Stimulated activated CD4-positive, alpha-beta T cell treated with anti-CD3 and anti-CD28 coated beads, Interleukin-4, amount 100 ng/mL, for 4 hours (primary cell): Measurements from ENCODE around the gene VTN.

Experiments used
- DNase-seq, 2 experiments: peaks; one replicate each; pipeline ENCODE4 v3.0.0-alpha.2; 2020

The VTN gene

DNA sequence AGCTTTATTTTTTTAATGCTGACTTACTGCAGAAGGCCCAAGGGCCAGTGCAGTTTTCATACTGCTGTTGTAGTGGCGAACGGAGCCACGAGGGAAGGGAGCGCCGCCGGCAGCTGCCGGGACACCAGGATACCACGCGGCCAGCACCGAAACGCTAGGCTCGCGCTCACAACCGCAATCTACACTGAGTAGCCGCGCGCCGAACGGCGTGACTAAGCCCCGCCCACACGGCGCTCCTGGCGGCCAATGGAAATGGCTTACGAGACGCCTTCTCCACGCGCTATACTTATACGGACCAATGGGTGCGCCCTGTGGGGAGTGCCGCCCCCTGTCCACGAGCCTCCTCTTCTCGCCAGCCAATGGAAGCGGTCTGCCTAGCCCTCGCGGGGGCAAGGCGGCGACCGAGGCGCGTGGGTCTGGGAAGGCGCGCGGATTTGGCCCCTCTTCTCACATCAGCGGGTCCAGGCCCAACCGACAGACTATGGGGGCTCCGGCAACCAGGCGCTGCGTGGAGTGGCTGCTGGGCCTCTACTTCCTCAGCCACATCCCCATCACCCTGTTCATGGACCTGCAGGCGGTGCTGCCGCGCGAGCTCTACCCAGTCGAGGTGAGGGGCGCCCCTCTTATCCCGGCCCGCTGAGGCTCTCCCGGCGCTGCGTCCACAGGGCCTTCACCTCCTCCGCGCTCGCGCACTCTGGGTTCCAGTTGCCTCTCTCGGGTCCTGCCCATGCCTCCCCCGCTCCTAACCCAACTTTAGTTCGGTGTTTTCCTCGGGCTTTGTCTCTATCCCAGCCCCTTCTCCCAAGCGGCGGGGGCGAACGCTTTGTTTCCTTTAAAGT, 51.1 kb downstream of the VTN start, which contains the start of gene TMEM97:
Gene TMEM97, plus strand, starts transcription at position 442 of the 839 bp plus-strand sequence. Its CDS starts 40 bp downstream, at position 482.
- peak; percentile 94 to 96 for DNase-seq

DNA sequence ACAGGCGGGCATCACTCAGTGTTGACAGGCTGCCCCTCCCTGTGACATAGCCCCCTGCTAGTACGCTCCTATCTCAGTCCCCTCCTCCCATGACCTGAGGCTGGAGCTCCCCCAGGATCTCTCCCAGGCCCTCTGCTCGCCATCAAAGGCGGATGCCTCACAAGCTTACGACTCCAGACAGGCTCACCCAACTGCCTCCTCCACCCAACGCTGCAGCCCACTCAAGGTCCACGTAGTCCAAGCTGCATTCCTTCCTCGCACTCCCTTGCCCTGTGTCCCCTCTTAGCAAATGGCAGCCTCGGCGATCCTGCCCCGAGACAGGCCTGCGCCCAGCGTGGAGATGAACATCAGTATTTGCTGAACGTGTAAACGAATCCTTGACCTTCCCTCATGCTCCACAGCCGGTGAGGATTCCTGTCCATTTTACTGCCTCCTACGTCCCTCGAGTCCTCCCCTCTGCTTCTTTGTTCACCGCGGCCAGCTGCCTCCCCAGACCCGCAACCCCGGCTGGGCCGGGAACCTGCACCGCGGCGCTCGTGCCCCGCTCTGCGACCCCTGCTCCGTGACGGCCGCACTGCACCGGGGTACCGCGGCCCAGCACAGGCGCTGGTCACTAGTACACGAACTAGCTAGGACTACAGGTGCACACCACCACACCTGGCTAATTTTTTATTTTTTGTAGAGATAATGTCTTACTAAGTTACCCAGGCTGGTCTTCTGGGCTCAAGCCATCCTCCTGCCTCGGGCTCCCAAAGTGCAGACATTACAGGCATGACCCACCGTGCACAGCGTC, 51.9 kb downstream of the VTN start:
- no peak for DNase-seq
